Choroid plexus epithelial cell (primary cell): Measurements from ENCODE around the gene IRX3.

Experiments used
- DNase-seq: peaks from one replicate; pipeline ENCODE4 v3.0.0-alpha.2; 2010; ENCODE audit warnings: low read depth
- H3K4me3 ChIP-seq: 2 replicates; pipeline ENCODE4 v1.5.1; 2011; ENCODE audit warnings: low read depth, mild to moderate bottlenecking, control low read depth, low read length, moderate library complexity
- TF ChIP-seq, protein P1 (sequence below): conservative IDR thresholded peaks from 2 replicates; pipeline ENCODE4 v1.5.1; 2011; ENCODE audit warnings: low read depth, mild to moderate bottlenecking, control low read depth, inconsistent platforms, low read length, moderate library complexity

The IRX3 gene

DNA sequence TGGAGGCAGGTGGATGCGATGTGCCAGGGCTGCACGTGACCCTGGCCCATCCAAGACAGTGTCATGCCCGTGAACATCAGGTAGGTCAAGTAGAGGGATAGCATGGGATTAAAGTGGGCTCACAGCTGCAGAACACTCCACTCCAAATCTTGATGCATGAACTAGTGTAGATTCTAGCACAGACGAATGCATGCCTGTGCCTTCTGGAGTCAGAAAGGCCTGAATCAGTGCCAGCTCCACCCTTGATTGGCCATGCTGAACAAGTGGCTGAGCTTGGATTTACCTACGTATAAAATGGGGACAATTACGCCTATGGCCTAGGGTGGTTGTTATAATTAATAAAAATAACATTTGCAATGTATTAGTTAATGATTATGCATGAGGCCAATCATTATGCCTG, 10.6 kb downstream of the IRX3 start:
- TF ChIP-seq, protein P1, sequence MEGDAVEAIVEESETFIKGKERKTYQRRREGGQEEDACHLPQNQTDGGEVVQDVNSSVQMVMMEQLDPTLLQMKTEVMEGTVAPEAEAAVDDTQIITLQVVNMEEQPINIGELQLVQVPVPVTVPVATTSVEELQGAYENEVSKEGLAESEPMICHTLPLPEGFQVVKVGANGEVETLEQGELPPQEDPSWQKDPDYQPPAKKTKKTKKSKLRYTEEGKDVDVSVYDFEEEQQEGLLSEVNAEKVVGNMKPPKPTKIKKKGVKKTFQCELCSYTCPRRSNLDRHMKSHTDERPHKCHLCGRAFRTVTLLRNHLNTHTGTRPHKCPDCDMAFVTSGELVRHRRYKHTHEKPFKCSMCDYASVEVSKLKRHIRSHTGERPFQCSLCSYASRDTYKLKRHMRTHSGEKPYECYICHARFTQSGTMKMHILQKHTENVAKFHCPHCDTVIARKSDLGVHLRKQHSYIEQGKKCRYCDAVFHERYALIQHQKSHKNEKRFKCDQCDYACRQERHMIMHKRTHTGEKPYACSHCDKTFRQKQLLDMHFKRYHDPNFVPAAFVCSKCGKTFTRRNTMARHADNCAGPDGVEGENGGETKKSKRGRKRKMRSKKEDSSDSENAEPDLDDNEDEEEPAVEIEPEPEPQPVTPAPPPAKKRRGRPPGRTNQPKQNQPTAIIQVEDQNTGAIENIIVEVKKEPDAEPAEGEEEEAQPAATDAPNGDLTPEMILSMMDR: no peak
- no peak overlapping the region for H3K4me3 ChIP-seq
- DNase-seq: no peak

DNA sequence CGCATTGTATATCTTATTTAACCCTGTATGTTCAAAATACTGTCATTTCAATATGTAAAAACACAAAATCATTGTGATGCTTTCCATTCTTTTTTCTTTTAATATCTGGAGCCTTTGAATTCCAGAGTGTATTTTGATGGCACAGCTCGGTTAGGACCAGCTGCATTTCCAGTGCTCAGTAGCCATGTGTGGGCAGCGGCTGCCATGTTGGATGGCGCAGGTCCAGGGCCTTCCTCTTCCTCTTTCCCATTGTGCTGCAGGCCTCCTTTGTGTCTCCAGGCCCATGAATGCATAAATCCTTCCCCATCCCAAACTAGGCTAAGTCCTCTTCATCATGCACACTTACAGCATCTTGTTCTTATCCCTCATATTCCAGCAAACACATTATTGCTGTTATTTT, 13.0 kb downstream of the IRX3 start:
- DNase-seq: no peak
- H3K4me3 ChIP-seq: no peak overlapping the region
- TF ChIP-seq, protein P1: no peak

DNA sequence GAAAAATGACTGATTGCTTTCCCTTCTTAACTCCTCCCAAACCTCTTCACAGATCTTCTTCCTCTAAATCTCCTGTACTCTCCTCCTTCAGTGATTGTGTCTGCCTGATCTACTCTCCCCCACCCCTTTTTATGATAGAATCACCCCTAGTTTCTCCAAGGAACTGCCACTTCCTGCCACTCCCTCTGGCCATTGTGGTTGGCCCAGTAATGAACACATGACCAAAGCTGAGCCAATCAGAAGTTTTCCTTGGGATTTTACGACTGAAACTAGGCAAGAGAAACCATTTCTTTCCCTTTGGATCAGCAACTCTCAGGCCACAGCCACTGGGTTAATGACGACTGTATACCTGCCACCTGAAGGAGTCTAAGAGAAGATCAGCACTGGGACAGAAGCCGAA, 15.9 kb downstream of the IRX3 start:
- DNase-seq: no peak
- TF ChIP-seq, protein P1: no peak
- no peak overlapping the region for H3K4me3 ChIP-seq

DNA sequence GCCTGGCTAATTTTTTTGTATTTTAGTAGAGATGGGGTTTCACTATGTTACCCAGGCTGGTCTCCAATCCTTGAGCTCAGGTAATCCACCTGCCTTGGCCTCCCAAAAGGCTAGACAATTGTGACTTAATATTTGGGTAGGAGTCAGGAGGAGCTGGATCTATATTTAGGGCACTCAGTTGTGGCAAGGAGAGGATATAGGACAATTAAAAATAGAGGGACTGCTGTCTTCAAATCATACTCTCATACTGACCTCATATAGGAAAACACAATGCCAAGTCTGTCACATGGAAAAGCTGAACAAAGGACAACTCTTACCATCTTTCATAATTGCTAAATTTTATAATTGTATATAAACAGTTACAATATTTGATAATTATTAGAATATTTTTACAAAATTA, 17.1 kb downstream of the IRX3 start:
- TF ChIP-seq, protein P1: no peak
- no peak for DNase-seq
- no peak overlapping the region for H3K4me3 ChIP-seq

DNA sequence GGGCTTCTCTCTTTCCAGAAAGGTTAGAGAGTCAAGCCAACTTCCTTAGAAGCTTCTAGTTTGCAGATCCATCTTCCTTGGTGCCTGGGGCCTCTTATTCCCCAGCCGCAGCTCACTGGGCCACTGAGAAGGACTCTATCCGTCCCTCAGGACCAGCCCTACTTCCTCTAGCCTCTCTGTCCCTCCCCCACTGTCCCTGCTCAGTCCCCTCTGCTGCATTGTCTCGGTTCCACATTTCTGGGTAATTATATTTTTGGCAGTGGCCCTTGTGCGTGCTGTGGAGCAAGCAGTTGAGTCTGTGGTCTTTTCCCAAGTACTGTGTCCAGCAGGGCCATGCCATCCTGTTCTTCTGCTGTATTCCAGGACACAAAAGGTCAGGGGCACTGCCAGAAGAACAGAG, 17.8 kb downstream of the IRX3 start:
- TF ChIP-seq, protein P1: no peak
- no peak overlapping the region for H3K4me3 ChIP-seq
- DNase-seq: no peak

DNA sequence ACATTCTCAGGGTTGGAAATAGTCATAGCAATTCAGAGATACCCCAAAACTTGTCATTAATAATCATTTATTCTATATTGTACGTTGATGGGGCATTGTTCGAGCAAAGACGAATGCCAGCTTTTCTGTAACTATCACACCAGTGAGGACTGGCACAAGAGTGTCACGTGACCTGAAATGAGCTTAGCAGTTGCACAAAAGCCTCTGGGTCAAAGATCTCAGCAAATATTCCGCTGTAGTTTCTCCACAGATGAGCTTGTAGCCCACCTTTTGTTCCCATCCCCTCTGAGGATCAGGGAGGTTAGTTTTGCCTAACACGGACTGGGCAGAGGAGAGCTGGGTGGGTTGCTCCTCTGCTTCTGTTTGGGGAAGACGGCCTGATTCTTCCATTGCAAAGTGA, 18.2 kb downstream of the IRX3 start:
- TF ChIP-seq, protein P1: no peak
- no peak for DNase-seq
- H3K4me3 ChIP-seq: no peak overlapping the region

DNA sequence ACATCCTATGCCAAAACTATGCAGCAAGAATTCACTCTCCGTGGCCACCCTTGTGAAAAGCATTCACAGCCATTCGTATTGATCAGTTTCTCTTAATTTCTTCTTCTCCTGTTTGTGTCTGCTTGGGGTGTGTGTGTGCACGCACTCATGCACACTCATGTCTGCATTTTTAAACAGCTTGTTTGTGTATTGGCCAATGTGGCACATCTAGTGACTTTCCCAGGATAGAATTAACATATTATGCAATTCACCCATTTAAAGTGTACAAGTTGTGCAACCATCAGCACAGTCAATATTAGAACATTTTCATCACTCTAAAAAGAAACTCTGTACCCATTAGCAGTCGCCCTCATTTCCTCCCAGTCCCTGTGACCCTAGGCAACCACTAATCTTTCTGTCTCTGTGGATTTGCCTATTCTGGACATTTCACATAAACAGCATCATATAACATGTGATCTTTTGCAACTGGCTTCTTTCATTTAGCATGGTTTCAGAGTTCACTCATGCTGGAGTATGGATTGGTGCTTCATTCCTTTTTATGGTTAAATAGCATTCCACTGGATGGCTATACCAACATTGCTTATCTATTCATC, 20.1 kb downstream of the IRX3 start:
- peak; percentile 56 for DNase-seq
- H3K4me3 ChIP-seq: no peak overlapping the region
- TF ChIP-seq, protein P1: no peak
